ENCODE results near the gene MUC5B. TPM values are rescaled to one million over a fixed set of nuclear protein-coding genes. Genes with fewer than 3 reads are reported as not detected.

The MUC5B gene
- total RNA-seq, 1 donor from 2014 or later = not detected

DNA sequence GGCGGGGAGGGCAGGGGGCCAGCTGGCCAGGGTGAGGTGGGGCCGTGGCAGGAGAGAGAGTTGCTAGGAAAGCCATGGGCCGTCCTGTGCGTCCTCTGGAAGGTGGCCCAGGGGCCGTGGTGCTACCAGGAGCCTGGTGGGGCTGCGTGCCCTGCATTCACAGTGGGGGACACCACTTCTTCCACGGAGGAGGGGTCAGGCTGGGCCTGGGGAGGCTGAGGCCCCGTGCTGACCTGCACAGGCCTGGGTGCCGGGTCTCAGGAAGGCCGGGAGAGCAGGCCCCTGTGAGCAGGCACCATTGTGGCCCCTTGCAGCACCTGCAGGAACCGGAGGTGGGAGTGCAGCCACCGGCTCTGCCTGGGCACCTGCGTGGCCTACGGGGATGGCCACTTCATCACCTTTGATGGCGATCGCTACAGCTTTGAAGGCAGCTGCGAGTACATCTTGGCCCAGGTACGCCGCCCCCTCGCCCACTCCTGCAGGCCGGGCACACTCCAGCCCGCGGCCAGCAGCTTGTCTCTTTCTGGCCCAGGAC lies 12.0 kb downstream of the MUC5B start:
- DNase-seq = peak; percentile 17

DNA sequence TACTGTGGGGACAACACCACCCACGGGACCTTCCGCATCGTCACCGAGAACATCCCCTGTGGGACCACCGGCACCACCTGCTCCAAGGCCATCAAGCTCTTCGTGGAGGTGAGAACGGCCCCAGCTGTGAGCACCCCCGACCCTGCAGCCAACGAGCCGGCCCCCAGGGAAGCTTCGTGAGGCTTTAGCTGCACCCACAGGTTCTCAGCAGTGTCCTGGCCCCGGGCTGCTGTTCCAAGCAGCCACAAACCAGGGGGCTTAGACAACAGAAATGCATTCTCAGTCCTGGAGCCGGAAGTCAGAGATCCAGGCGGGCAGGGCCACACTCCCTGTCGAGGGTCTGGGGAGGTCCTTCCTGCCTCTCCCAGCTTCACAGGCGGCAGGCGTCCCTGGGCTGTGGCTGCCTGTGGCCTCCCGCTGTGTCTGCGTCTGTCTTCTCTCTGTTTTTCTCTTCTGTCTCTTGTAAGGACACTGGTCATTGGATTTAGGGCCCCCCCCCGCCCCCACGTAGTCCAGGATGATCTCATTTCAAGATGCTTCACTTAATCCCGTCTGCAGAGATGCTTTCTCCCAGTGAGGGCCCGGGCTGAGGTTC lies 12.5 kb downstream of the MUC5B start:
- Mint-ChIP-seq H3K9me3 (ENCODE audit: unreplicated experiment) (no peaks in the 10 kb centered on the region), H3K36me3 (ENCODE audit: unreplicated experiment) (no peaks in the 10 kb centered on the region), H3K27ac (ENCODE audit: unreplicated experiment) (no peak overlapping the region), H3K27me3 (ENCODE audit: unreplicated experiment) (peaks cover 2% of the 10 kb centered on the region), H3K4me3 (ENCODE audit: unreplicated experiment) (no peak overlapping the region), H3K4me1 (ENCODE audit: low read depth, unreplicated experiment) (no peaks in the 10 kb centered on the region)
- TF ChIP-seq, protein P1, sequence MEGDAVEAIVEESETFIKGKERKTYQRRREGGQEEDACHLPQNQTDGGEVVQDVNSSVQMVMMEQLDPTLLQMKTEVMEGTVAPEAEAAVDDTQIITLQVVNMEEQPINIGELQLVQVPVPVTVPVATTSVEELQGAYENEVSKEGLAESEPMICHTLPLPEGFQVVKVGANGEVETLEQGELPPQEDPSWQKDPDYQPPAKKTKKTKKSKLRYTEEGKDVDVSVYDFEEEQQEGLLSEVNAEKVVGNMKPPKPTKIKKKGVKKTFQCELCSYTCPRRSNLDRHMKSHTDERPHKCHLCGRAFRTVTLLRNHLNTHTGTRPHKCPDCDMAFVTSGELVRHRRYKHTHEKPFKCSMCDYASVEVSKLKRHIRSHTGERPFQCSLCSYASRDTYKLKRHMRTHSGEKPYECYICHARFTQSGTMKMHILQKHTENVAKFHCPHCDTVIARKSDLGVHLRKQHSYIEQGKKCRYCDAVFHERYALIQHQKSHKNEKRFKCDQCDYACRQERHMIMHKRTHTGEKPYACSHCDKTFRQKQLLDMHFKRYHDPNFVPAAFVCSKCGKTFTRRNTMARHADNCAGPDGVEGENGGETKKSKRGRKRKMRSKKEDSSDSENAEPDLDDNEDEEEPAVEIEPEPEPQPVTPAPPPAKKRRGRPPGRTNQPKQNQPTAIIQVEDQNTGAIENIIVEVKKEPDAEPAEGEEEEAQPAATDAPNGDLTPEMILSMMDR (IDR thresholded peaks at IDR 0.05; ENCODE audit: partially characterized antibody, unreplicated experiment) = no peak
- peak; percentile 28 for DNase-seq

More for the DNA sequence above, 12.0 kb downstream of the MUC5B start:
- H3K4me1 Mint-ChIP-seq (ENCODE audit: low read depth, unreplicated experiment) = no peaks in the 10 kb centered on the region
- no peak overlapping the region for H3K27ac Mint-ChIP-seq (ENCODE audit: unreplicated experiment)
- H3K9me3 Mint-ChIP-seq (ENCODE audit: unreplicated experiment) = no peaks in the 10 kb centered on the region
- peaks cover 2% of the 10 kb centered on the region for H3K27me3 Mint-ChIP-seq (ENCODE audit: unreplicated experiment)
- no peaks in the 10 kb centered on the region for H3K36me3 Mint-ChIP-seq (ENCODE audit: unreplicated experiment)
- H3K4me3 Mint-ChIP-seq (ENCODE audit: unreplicated experiment) = no peak overlapping the region
- TF ChIP-seq, protein P1 (IDR thresholded peaks at IDR 0.05; ENCODE audit: partially characterized antibody, unreplicated experiment) = no peak

DNA sequence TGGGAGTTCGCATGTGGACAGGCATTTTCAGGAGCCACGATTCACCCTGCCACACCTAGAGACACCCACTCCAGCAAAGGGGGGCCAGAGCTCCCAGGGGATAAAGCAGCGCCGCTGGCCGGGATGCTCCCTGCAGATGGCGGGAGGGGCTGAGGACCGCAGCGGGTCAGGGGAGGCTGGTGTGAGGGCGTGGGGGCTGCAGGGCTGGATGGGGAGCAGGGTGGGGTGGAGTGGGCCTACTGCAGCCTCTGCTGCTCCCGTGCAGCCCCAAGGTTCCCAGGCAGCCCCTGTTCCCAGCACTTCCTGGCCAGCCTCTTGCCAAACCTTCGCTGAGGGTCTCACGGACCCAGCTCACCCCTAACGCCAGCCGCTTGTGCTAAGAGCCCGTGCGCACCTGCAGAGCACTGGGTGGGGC lies 13.0 kb downstream of the MUC5B start:
- Mint-ChIP-seq H3K27me3 (ENCODE audit: unreplicated experiment) (peaks cover 2% of the 10 kb centered on the region), H3K9me3 (ENCODE audit: unreplicated experiment) (no peaks in the 10 kb centered on the region), H3K4me1 (ENCODE audit: low read depth, unreplicated experiment) (no peaks in the 10 kb centered on the region), H3K36me3 (ENCODE audit: unreplicated experiment) (no peaks in the 10 kb centered on the region), H3K27ac (ENCODE audit: unreplicated experiment) (no peak overlapping the region), H3K4me3 (ENCODE audit: unreplicated experiment) (no peak overlapping the region)
- DNase-seq = peak; percentile 22
- TF ChIP-seq, protein P1 (IDR thresholded peaks at IDR 0.05; ENCODE audit: partially characterized antibody, unreplicated experiment) = no peak

DNA sequence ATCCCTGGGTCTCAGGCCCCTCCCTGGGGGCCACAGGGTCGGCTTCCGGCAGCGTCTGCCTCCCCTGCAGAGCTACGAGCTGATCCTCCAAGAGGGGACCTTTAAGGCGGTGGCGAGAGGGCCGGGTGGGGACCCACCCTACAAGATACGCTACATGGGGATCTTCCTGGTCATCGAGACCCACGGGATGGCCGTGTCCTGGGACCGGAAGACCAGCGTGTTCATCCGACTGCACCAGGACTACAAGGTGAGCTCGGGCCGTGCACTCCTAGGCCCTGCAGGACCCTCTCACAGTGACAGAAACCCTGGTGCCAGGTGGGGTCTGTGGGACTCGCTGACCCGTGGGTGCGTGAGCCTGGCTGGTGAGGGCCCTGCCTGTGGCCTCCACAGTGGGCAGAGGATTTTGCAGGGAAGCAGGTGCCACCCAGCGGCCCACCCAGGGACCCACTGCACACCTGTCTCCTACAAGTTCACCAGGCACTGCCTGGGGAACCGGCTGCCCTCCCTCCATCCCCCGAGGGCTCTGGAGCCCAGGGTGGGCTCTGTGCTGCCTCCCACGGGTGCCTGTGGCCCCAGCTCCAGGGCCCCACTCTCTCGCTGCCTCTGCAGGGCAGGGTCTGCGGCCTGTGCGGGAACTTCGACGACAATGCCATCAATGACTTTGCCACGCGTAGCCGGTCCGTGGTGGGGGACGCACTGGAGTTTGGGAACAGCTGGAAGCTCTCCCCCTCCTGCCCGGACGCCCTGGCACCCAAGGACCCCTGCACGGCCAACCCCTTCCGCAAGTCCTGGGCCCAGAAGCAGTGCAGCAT lies 13.7 kb downstream of the MUC5B start:
- Mint-ChIP-seq H3K4me3 (ENCODE audit: unreplicated experiment) (no peak overlapping the region), H3K27me3 (ENCODE audit: unreplicated experiment) (peaks cover 2% of the 10 kb centered on the region), H3K4me1 (ENCODE audit: low read depth, unreplicated experiment) (no peaks in the 10 kb centered on the region), H3K27ac (ENCODE audit: unreplicated experiment) (no peak overlapping the region), H3K9me3 (ENCODE audit: unreplicated experiment) (no peaks in the 10 kb centered on the region), H3K36me3 (ENCODE audit: unreplicated experiment) (no peaks in the 10 kb centered on the region)
- peak; percentile 9 for DNase-seq
- TF ChIP-seq, protein P1 (IDR thresholded peaks at IDR 0.05; ENCODE audit: partially characterized antibody, unreplicated experiment) = no peak
